Renal pelvis (tissue), 4 donors: ENCODE data around the gene ODAD2. TPM values are rescaled to one million over a fixed set of nuclear protein-coding genes. Genes with fewer than 3 reads are reported as not detected.
"Not testable (repeated sequence)": the region's sequence is repeated elsewhere in the genome, so short reads cannot be mapped to it uniquely, and the experiment has no call there.

ENCODE experiments used
- DNase-seq: peaks from one replicate; pipeline ENCODE4 v3.0.0-alpha.2; 2013
- polyA plus RNA-seq, 3 donors: library from polyadenylated mRNA; unstranded; fragments of 120-200 nt; gene quantifications; one replicate each; pipeline ENCODE4 v1.2.1, GENCODE V29; 2013; ENCODE audit not compliant: insufficient read length in 3 of 3

The ODAD2 gene
- polyA plus RNA-seq, 3 donors = 0.96 to 1.8 (median 1.0) TPM

GRCh38 chr10:27981744-27982143 is 17.1 kb downstream of the ODAD2 start:
- DNase-seq = no peak

GRCh38 chr10:27970795-27971194 is 28.1 kb downstream of the ODAD2 start:
- DNase-seq = not testable (repeated sequence)

GRCh38 chr10:27969931-27970330 is 28.9 kb downstream of the ODAD2 start:
- not testable (repeated sequence) for DNase-seq

GRCh38 chr10:27959093-27959715 is 39.7 kb downstream of the ODAD2 start:
- DNase-seq = no peak

GRCh38 chr10:27958383-27958782 is 40.5 kb downstream of the ODAD2 start:
- not testable (repeated sequence) for DNase-seq

- DNase-seq = no peak
These were observed 48.7 kb downstream of the ODAD2 start for GRCh38 chr10:27950242-27950564.

- no peak for DNase-seq
These were observed 49.2 kb downstream of the ODAD2 start for GRCh38 chr10:27949528-27950241.

- DNase-seq = no peak
These were observed 50.7 kb downstream of the ODAD2 start for GRCh38 chr10:27948186-27948585.

GRCh38 chr10:27947540-27947939 is 51.3 kb downstream of the ODAD2 start:
- no peak for DNase-seq

- no peak for DNase-seq
These were observed 54.9 kb downstream of the ODAD2 start for GRCh38 chr10:27944005-27944404.

GRCh38 chr10:27914888-27915287 is 84.0 kb downstream of the ODAD2 start:
- DNase-seq = no peak

GRCh38 chr10:27912231-27912630 is 86.6 kb downstream of the ODAD2 start:
- DNase-seq = no peak

GRCh38 chr10:27911539-27911938 is 87.3 kb downstream of the ODAD2 start:
- no peak for DNase-seq

GRCh38 chr10:27911011-27911410 is 87.9 kb downstream of the ODAD2 start:
- no peak for DNase-seq

GRCh38 chr10:27908231-27908630 is 90.6 kb downstream of the ODAD2 start:
- DNase-seq = no peak

GRCh38 chr10:27899485-27899884 is 99.4 kb downstream of the ODAD2 start:
- DNase-seq = not testable (repeated sequence)

GRCh38 chr10:27899058-27899457 is 99.8 kb downstream of the ODAD2 start:
- no peak for DNase-seq

- no peak for DNase-seq
These were observed 105.4 kb downstream of the ODAD2 start for GRCh38 chr10:27893358-27893954.

- no peak for DNase-seq
These were observed 107.9 kb downstream of the ODAD2 start for GRCh38 chr10:27890971-27891370.

GRCh38 chr10:27889518-27889917 is 109.4 kb downstream of the ODAD2 start:
- DNase-seq = no peak

- no peak for DNase-seq
These were observed 114.7 kb downstream of the ODAD2 start for GRCh38 chr10:27884185-27884641.

GRCh38 chr10:27878281-27878680 is 120.6 kb downstream of the ODAD2 start:
- DNase-seq = no peak

GRCh38 chr10:27865221-27865635 is 133.7 kb downstream of the ODAD2 start:
- no peak for DNase-seq
